Fibroblast of lung (primary cell): ENCODE measurements around the gene MRPL53. TPM values are rescaled to one million over a fixed set of nuclear protein-coding genes. Genes with fewer than 3 reads are reported as not detected.

Experiments used
- DNase-seq, 2 donors: peaks; one replicate each; pipeline versions ENCODE4 v3.0.0 to v3.0.0-alpha.2; 2010; ENCODE audit warnings: low read depth in 2 of 2
- H2AFZ ChIP-seq: 2 replicates; pipeline ENCODE4 v1.5.1; 2012; ENCODE audit warnings: low read length, control low read depth, inconsistent platforms
- H3K27ac ChIP-seq: 2 replicates; pipeline ENCODE4 v1.5.1; 2011; ENCODE audit warnings: low read length, control low read depth; ENCODE audit not compliant: insufficient read depth
- H3K27me3 ChIP-seq: 2 replicates; pipeline ENCODE4 v1.5.1; 2011; ENCODE audit warnings: mild to moderate bottlenecking, low read length; ENCODE audit not compliant: control insufficient read depth, insufficient read depth
- H3K36me3 ChIP-seq: 2 replicates; pipeline ENCODE4 v1.5.1; 2011; ENCODE audit warnings: low read length; ENCODE audit not compliant: control insufficient read depth, insufficient read depth
- H3K4me1 ChIP-seq: 2 replicates; pipeline ENCODE4 v1.5.1; 2011; ENCODE audit warnings: low read length; ENCODE audit not compliant: control insufficient read depth, insufficient read depth; ENCODE audit errors: extremely low read depth
- H3K4me2 ChIP-seq: 2 replicates; pipeline ENCODE4 v1.5.1; 2011; ENCODE audit warnings: low read length, control low read depth; ENCODE audit not compliant: insufficient read depth; ENCODE audit errors: extremely low read depth
- H3K4me3 ChIP-seq, 4 experiments: fragments of 200-600 bp in 1 of 4; sonication (generic) in 1 of 4; replicated peaks in 1 of 4; 2 replicates each; pipeline ENCODE4 v1.5.1; 2011 to 2016; ENCODE audit warnings: low read length in 4 of 4, low read depth in 3 of 4, mild to moderate bottlenecking in 3 of 4, control low read depth in 2 of 4, inconsistent platforms in 1 of 4, mixed read lengths in 1 of 4; ENCODE audit not compliant: insufficient read depth in 1 of 4; ENCODE audit errors: control extremely low read depth in 1 of 4
- H3K79me2 ChIP-seq: 2 replicates; pipeline ENCODE4 v1.5.1; 2012; ENCODE audit warnings: mild to moderate bottlenecking, low read length, inconsistent platforms; ENCODE audit not compliant: control insufficient read depth, insufficient read depth
- H3K9ac ChIP-seq: 2 replicates; pipeline ENCODE4 v1.5.1; 2011; ENCODE audit warnings: mild to moderate bottlenecking, low read length, control low read depth; ENCODE audit not compliant: insufficient read depth
- H3K9me3 ChIP-seq: 2 replicates; pipeline ENCODE4 v1.5.1; 2012; ENCODE audit warnings: low read depth, low read length; ENCODE audit not compliant: control insufficient read depth, insufficient read depth
- H4K20me1 ChIP-seq: 2 replicates; pipeline ENCODE4 v1.5.1; 2011; ENCODE audit warnings: low read length; ENCODE audit not compliant: control insufficient read depth, insufficient read depth; ENCODE audit errors: extremely low read depth
- EZH2 ChIP-seq: IDR thresholded peaks from 2 replicates; pipeline ENCODE4 v1.5.1; 2012; ENCODE audit warnings: low read length, control low read depth, mild to moderate bottlenecking; ENCODE audit errors: missing control alignments
- polyA plus RNA-seq, 2 donors: library from polyadenylated mRNA; depleted of rRNA in 1 of 2; stranded (reverse) in 1 of 2; unstranded in 1 of 2; fragments of >200 nt; gene quantifications; 2 replicates each; pipeline ENCODE4 v1.2.1, GENCODE V29; 2011 to 2012; ENCODE audit warnings: missing spikeins in 1 of 2
- total RNA-seq: library from RNA; depleted of rRNA; stranded (reverse); fragments of >200 nt; gene quantifications from 2 replicates; pipeline ENCODE4 v1.2.1, GENCODE V29; 2014
- TF ChIP-seq, protein P1 (sequence below), 2 donors: IDR thresholded peaks in 1 of 2; conservative IDR thresholded peaks in 1 of 2; 1 replicate in 1 of 2; 2 replicates in 1 of 2; pipeline ENCODE4 v1.5.1; 2011 to 2012; ENCODE audit warnings: low read length in 2 of 2, control low read depth in 1 of 2, inconsistent platforms in 1 of 2, low read depth in 1 of 2, mild to moderate bottlenecking in 1 of 2

Gene MRPL53
- total and polyA plus RNA-seq, 2 donors (not counting 1 experiment from before 2014, with no cell fraction given) = 30.1 to 45.4 TPM

DNA sequence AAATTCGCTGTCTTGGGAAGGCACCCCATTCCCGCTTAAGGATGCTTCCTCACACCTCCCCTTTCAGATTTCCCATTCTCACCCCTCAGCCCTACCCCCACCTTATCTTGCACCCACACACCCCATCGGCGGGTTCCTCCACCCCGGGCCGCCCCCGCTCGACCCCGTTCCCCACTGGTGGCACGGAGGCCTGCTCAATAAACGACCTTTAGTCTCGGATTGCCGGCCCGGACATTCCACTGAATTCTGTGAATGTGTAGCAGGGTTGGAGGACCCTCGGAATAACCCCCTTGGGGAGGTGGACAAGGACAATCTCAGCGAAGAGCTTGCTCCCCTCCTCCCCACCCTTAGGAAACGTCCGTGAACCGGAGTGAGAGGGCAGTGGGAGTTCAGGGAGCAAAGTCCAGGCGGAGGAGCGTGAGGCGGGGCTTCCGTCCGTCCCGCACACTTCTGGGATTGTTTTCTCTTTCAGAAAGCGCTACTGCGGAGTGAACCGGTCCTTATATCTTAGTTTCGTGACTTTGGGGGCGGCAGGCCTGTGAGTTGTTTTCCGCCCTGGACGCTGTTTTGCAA is 29.8 kb upstream of the MRPL53 start:
- H3K4me1 ChIP-seq = peaks cover 17% of the 10 kb centered on the region
- H4K20me1 ChIP-seq = no peaks in the 10 kb centered on the region
- H3K4me2 ChIP-seq = peak overlapping the region; percentile 90
- H3K9me3 ChIP-seq = no peaks in the 10 kb centered on the region
- peaks cover 4% of the 10 kb centered on the region for H3K36me3 ChIP-seq
- TF ChIP-seq EZH2 = peak; percentile 39
- TF ChIP-seq, protein P1, sequence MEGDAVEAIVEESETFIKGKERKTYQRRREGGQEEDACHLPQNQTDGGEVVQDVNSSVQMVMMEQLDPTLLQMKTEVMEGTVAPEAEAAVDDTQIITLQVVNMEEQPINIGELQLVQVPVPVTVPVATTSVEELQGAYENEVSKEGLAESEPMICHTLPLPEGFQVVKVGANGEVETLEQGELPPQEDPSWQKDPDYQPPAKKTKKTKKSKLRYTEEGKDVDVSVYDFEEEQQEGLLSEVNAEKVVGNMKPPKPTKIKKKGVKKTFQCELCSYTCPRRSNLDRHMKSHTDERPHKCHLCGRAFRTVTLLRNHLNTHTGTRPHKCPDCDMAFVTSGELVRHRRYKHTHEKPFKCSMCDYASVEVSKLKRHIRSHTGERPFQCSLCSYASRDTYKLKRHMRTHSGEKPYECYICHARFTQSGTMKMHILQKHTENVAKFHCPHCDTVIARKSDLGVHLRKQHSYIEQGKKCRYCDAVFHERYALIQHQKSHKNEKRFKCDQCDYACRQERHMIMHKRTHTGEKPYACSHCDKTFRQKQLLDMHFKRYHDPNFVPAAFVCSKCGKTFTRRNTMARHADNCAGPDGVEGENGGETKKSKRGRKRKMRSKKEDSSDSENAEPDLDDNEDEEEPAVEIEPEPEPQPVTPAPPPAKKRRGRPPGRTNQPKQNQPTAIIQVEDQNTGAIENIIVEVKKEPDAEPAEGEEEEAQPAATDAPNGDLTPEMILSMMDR (conservative IDR thresholded peaks at IDR 0.05 in 1 of 2, IDR thresholded peaks at IDR 0.05 in 1 of 2; ENCODE audit: low read depth in 1 of 2, low read length in 2 of 2) = no peak
- H3K4me3 ChIP-seq = peak overlapping the region; percentile 9 to 69 (median 48)
- H3K27ac ChIP-seq = peak overlapping the region; percentile 75
- no peaks in the 10 kb centered on the region for H3K27me3 ChIP-seq
- peak overlapping the region; percentile 66 for H2AFZ ChIP-seq
- DNase-seq = no peak
- H3K9ac ChIP-seq = peak overlapping the region; percentile 48
- H3K79me2 ChIP-seq = peaks cover 15% of the 10 kb centered on the region

DNA sequence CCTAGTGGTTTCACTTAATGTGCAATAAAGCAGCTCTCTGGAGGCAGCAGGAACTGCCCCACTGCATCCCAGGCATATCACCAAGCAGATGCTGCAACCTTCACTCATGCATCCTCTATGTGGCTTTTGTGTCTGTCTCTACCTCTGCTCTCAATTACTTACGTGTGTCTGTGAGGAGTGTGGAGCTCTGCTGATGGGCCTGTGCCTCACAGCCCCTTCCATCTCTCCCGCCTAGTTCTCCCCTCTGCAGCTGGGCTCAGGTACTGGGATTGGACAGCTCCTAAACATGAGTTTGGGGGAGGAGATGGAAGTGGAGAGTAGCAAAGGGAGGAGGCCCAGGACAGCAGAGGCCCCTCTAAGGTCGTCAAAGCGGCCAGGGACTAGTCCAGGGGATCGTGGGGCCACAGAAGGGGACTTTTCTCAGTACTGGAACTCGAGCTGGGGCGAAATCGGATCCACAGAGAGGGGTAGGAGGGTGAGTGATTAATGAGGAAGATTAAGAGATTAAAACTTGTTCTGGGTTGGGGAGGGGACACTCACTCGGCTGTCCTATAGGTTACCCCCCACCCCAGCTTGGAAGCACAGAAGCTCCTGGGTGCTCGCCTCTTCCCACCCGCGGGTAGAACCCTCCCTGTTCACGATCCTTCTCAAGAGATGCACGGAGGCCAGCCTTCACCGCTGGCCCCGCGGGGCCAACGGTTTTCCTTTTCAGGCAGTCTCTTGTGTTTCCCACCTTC is 29.0 kb upstream of the MRPL53 start:
- Histone ChIP-seq H3K9me3 (no peaks in the 10 kb centered on the region), H3K4me2 (no peak overlapping the region), H2AFZ (no peak overlapping the region), H3K27ac (no peak overlapping the region), H3K36me3 (peaks cover 2% of the 10 kb centered on the region), H3K9ac (no peak overlapping the region), H4K20me1 (no peaks in the 10 kb centered on the region), H3K79me2 (peaks cover 9% of the 10 kb centered on the region), H3K4me3 (no peak overlapping the region), H3K4me1 (peaks cover 14% of the 10 kb centered on the region), H3K27me3 (no peaks in the 10 kb centered on the region)
- DNase-seq = no peak
- no peak for TF ChIP-seq EZH2
- TF ChIP-seq, protein P1 (conservative IDR thresholded peaks at IDR 0.05 in 1 of 2, IDR thresholded peaks at IDR 0.05 in 1 of 2; ENCODE audit: low read depth in 1 of 2, low read length in 2 of 2) = no peak

DNA sequence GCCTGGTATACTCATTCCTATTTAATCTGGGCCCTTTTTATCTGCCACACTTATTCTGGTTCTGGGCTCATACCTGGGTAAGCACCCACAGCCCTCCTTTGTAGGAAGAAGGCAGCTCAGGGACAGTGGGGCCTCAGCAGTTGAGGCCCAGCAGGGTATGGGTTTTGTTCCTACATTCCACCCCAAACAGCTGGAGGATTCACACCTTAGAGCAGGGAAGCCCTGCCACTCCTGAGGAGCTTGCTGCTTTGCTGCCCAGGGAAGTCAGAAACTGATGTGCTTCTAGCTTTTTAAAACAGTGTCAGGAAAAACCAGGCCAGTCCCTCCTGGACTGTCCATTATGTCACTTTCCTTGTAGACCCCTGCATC is 28.1 kb upstream of the MRPL53 start:
- H3K79me2 ChIP-seq = peaks cover 3% of the 10 kb centered on the region
- H3K9me3 ChIP-seq = no peaks in the 10 kb centered on the region
- H3K27ac ChIP-seq = no peak overlapping the region
- peaks cover 2% of the 10 kb centered on the region for H3K36me3 ChIP-seq
- H4K20me1 ChIP-seq = no peaks in the 10 kb centered on the region
- H3K27me3 ChIP-seq = no peaks in the 10 kb centered on the region
- no peak for DNase-seq
- no peak overlapping the region for H3K4me3 ChIP-seq
- TF ChIP-seq, protein P1 (conservative IDR thresholded peaks at IDR 0.05 in 1 of 2, IDR thresholded peaks at IDR 0.05 in 1 of 2; ENCODE audit: low read depth in 1 of 2, low read length in 2 of 2) = no peak
- no peak for TF ChIP-seq EZH2
- peaks cover 11% of the 10 kb centered on the region for H3K4me1 ChIP-seq
- no peak overlapping the region for H3K9ac ChIP-seq
- H3K4me2 ChIP-seq = no peak overlapping the region
- H2AFZ ChIP-seq = no peak overlapping the region
